ENCODE results near the gene SMOC1.

- TF ChIP-seq CTCF (conservative IDR thresholded peaks at IDR 0.05) (no peak), EZH2 (IDR thresholded peaks at IDR 0.05; ENCODE audit: low read depth) (no peak)
These were observed 150.3 kb downstream of the SMOC1 start for GRCh38 chr14:70029296-70030132.
